Activated CD4-positive, alpha-beta T cell treated with anti-CD3 and anti-CD28 coated beads for 24 hours (primary cell): Measurements from ENCODE around the gene RNF44.

Experiments used
- DNase-seq, 2 donors: peaks; one replicate each; pipeline ENCODE4 v3.0.0-alpha.2; 2020; ENCODE audit warnings: low read depth in 2 of 2

The RNF44 gene

DNA sequence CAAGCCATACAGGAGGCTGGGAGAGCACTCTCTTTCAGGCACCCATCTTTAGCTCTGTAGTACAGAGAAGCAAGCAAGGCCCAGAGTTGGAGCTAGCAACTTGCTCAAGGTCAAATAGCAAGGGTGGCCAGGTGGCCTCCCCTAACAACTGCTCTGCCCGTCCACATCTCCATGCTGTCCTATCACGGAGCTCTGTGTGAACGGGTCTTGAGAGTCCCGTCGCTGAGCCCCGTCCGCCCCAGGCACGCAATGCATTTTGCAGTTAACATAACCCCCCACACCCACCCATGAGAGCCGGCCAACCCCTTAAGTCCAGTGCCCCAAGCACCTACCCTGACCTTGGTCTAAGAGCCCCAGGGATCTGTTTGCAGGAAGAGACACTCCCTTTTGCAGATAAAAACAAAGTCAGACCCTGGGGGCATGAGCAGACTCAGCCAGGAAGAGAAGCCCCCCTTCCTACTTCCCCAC, 1.5 kb downstream of the RNF44 start:
- no peak for DNase-seq

GRCh38 chr5:176535101-176535663, 2.0 kb downstream of the RNF44 start:
- no peak for DNase-seq

DNA sequence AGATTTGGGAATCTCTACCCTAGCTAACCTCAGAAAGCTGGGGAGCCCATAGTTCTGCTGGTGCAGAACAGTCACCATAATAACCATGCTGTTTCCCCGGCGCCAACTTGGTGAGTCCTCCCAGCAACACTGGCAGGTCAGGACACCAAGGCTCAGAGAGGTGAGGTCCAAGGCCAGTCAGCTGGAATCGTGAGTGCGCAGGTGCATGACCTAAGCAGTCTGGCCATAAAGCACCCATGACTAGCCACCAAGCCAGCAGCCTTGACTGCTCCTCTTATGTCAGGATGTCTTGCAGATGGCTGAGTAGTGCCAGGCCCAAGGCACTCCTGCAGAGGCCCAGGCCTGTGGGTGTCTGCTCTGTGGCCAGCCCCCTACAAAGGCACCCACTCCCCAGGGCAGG, 2.6 kb downstream of the RNF44 start:
- DNase-seq: no peak

GRCh38 chr5:176533894-176534611, 3.1 kb downstream of the RNF44 start:
- DNase-seq: no peak

- no peak for DNase-seq
Observed at GRCh38 chr5:176533390-176533789, 3.8 kb downstream of the RNF44 start.

DNA sequence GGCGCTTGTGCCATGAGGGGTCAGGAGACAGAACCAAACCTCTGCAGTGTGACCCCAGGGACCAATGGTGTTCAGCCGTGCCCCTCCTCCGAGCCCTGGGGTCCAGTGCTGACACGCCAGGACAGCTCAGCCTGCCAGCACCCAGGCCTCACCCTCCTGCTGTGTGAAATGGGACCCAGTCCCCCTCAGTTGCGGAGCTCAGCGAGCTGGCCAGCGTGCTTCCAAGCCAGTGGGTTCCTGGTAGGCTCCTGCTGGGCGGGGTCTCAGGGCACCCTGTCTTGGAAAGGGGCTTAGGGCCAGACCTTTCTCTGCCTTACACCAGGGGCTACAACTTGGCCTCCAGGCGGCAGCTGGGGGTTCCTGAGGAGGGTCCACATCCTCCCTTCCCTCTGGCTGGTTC, 4.4 kb downstream of the RNF44 start:
- DNase-seq: no peak

- no peak for DNase-seq
Observed at GRCh38 chr5:176531902-176532493, 5.2 kb downstream of the RNF44 start.

DNA sequence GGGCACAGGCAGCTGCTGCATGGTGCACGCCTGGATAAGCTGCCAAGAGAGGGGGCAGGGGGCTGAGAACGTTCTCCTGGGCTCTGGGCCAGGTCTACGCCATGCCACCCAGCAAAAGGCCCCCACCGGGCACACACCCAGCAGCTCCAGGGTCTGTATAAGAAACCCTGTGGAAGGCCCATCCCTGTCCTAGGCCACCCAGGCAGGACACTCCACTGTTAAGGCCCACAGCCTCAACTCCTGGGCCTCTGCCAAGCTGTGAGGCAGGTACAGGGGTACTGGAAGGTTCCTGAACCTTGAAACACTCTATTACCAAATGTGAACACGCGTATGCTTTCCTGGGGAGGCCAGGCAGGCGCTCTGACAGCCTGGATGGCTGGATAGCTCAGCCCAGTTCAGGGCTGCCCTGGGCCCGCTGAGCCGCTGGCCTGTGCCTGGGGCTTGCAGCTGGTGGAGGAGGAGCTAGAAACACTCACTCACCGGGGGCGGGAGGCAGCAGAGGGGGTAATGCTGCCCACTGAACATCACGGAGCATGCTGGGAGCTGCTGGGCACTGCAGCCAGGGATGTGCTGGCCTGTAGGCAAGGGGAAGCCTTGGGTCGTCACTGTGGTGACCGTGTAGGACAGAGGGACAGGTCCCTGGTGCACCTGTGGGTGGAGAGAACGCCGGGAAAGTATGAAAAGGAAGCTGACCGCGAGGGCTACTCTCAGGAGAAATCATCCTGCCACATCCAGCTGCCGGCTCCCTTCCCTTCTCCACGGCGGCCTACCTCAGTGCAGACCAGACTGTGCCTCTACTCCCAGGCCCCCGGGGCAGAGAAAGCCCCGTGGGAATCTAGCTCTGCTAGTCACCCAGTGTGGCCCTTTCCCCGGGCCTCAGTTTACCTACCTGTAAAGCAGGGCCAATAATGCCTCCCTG, 6.0 kb downstream of the RNF44 start:
- no peak for DNase-seq

DNA sequence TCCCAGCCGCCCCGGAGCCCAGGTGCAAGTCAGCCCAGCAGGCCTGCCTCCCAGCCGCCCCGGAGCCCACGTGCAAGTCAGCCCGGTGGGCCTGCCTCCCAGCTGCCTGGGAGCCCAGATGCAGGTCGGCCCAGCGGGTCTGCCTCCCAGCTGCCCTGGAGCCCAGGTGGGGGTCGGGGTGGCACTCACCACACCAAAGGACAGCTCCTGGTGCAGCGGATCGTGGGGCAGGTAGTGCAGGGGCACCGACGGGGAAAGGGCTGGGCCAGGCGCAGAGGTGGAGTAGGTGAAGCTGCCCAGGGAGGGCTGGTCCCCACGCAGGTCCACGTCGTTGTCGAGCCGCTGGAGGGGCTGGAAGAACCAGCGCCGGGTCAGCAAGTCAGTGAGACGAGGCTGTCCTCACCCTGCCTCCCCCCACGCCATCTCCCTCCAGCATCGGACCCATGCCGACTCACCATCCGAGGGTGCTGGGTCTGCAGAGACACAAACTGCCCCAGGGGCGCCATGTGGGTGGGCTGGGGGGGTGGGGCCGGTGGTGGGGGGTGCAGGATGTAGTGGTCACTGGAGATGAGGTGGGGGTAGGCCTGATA, 6.7 kb downstream of the RNF44 start:
- DNase-seq: no peak

DNA sequence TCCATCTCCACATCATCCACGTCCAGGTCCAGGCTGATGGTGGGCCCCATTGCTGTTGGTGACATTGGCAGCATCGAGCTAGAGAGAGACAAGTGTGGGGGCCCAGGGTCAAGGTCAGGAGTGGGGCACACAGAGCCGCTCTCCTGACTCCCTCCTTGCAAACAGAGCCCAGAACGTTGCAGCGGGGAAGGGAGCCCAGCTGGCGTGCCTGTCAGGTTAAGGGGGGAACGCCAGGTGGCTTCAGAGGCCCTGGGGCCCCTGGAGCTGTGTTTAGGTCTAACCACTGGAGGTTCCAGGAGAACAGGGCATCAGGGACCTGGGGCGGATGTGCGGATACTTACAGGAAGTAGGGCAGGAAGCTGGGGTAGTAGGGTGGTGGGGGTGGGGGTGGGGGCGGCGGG, 7.5 kb downstream of the RNF44 start:
- no peak for DNase-seq

- DNase-seq: no peak
Observed at GRCh38 chr5:176529116-176529740, 8.0 kb downstream of the RNF44 start.

GRCh38 chr5:176528761-176529115, 8.5 kb downstream of the RNF44 start:
- DNase-seq: no peak

GRCh38 chr5:176528301-176528700, 8.9 kb downstream of the RNF44 start:
- DNase-seq: no peak

DNA sequence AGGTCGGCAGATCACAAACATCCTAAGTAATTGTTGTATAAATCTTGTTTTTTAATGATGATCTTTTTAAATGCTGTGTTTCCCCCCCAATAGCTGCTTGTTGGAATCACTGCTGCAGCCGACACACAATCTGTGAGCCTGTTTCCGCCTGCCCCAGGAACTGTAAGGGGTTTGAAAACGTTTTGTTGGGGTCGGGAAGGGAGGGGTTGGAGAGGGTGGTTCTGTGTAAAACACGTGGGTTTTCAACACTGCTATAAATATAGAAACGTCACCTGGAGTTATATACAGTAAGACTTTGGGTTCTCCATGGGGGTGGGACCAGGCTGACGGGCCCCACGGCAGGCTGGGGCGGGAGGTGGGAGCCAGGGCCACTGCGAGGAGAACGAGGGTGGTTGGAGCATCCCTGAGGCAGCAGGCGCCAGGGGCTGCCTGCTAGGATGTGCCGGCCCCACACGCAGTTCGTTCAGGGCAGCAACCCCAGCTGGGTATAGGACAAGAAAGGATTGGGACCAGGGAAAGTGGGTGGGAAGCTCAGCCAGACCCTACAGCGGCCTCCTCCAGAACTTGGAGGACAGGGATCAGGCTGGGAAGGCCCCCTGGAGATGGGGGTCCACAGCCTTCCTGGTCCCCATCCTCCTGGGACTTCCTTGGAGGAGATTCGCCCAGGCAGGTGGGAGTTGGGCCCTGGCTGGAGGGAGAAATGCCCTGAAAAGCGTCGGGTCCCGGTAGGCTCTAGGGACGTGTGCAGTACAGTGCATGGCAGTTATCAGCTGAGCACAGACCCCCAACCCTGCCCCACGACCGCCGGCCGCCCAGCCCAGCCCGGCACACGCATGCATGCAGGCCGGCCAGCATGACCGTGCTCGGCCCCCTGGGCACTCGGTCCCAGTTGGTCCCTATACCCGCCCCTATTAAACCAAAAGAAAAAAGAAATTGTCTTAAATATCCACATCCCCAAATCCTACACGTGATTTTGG, 9.7 kb downstream of the RNF44 start:
- DNase-seq: no peak

DNA sequence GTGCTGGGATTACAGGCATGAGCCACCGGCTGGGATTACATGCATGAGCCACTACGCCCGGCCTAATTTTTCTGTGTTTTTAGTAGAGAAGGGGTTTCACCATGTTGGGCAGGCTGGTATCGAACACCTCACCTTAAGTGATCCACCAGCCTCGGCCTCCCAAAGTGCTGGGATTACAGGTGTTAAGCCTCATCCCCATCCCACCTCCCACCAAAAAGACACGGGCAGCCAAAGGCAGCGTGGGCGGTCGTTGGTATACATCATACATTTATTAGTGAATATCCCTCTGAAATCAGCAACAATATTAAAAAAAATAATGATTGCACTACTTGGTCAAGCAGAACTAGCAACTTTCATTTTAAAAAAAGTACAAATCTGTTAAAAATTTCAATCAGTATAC, 10.7 kb downstream of the RNF44 start:
- no peak for DNase-seq

GRCh38 chr5:176525677-176526076, 11.5 kb downstream of the RNF44 start:
- no peak for DNase-seq

DNA sequence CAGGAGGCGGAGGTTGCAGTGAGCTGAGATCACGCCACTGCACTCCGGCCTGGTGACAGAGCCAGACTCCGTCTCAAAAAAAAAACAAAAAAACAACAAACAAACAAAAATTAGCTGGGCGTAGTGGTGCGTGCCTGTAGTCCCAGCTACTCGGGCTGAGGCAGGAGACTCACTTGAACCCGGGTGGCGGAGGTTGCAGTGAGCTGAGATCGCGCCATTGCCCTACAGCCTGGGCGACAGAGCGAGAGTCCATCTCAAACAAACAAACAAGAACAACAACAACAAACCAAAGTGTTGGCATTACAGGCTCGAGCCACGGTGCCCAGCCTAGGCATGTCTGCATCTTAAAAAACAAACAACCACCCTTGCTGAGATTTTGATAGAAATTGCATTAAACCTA, 12.2 kb downstream of the RNF44 start:
- no peak for DNase-seq

GRCh38 chr5:176524138-176524537, 13.1 kb downstream of the RNF44 start:
- no peak for DNase-seq

DNA sequence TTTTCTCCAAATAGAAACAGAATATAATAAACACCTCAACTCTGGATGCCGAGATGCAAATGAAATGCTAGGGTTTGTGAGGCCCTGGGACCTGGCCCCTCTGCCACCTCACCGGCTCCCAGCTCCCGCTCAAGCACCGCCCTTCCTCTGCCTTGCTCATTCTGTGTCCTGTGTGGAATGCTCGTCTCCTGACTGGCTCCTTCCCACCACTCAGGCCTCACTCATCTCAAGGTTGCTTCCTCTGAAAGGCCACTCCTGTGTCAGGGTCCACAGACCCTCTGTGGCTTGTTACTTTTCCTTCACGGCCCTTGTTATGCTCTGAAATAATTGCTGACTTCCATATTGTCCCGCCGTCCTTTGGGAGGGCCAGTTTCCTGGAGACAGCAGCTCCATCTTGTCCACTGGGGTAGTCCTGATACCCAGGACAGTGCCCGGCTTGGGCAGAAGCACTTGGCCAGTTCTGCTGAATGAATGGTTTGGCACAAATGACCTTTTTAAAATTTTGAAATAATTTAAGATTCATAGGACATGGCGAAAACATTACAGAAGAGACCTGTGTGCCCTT, 15.4 kb downstream of the RNF44 start:
- no peak for DNase-seq

- no peak for DNase-seq
Observed at GRCh38 chr5:176521286-176521685, 15.9 kb downstream of the RNF44 start.
